Smooth muscle cell of the brain vasculature (primary cell): ENCODE results near the gene HDAC10.

Source experiments
- DNase-seq: peaks from one replicate; pipeline ENCODE4 v3.0.0-alpha.2; 2012; ENCODE audit warnings: low read depth, low spot score

HDAC10 gene

DNA sequence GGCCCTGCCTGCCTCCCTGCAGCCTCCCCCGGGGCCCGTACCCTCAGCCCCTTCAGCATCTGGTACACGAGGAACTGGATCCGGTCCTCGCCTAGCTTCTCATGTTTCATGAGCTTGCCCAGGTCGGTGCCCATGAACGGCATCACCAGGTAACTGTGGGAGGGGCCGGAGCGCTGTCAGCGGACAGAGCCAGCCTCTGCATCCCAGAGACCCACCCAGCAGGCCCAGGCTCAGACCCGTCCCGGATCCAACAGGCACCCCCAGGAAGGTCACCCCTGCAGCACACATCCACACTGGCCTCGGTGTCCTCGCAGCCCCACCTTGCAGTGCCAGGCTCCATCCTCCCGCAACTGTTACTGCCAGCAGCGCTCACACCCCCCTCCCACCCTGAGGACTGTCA is 6.0 kb upstream of the HDAC10 start:
- DNase-seq = no peak

DNA sequence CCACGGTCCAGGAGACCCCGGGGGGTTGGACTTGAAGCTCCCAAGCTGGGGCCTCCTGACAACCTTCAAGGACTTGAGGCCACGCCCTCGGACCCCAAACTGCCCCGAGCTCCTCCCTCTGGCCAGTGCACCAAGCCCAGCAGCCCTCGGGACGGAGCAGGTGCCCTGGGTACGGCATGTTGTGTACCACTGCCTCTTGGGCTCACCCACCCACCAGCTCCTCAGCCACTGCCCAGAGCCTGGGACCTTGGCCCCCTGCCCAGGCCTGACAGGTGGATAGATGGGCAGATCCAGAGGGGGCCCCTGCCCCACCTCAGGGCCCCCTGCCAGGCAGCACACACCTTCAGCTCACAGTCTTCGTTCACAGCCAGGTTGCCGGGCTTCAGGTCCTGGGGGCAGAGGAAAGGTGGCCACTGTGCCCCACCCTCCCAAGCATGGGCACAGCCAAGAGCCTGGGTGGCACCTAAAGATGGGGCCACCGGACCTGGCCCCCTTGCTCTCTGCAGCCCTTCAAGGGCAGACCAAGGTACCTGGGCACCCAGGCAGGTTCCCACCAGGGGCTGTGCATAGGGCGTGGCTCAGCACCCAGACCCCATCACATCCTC is 5.3 kb upstream of the HDAC10 start:
- no peak for DNase-seq

DNA sequence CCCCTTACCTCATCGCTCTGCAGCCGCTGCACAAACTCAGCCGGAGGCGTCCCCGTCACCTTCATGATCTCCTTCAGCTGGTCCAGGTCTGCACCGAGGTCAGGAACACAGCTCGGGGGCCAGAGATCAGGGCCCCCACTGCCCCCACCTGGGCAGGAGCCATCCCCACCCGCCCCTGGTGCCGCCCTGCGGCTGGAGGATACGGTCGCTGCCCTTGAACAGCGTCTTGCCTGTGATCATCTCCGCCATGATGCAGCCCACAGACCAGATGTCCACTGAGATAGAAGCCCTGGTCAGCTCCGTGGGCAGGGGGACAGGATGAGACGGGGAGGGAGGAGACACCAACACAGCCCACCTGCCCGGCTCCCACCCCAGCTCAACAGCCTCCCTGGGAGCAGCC is 4.5 kb upstream of the HDAC10 start:
- DNase-seq = no peak

- DNase-seq = no peak
These were observed 4.0 kb upstream of the HDAC10 start for GRCh38 chr22:50255099-50255498.

DNA sequence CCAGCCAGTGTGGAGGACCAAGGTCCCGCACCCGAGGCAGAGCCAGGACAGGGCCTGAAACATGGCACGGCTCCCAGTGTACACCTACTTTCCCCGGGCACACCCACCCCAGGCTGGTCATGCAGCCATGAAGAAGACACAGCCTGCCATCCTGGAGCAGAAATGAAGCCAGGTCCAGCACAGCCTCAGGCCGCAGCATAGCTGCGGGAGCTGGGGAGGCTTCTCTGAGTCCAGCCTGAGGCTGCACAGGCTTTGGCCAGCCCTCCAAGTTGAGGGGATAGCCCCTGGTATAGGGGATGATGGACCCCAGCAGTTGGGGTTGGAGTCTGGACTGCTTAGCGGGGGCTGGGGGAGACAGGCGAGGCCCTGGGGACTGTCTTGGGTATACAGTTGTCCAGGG is 2.9 kb upstream of the HDAC10 start:
- DNase-seq = no peak

- DNase-seq = no peak
These were observed 2.2 kb upstream of the HDAC10 start for GRCh38 chr22:50253046-50253915.

GRCh38 chr22:50252082-50253045 is 1.3 kb upstream of the HDAC10 start:
- DNase-seq = no peak

DNA sequence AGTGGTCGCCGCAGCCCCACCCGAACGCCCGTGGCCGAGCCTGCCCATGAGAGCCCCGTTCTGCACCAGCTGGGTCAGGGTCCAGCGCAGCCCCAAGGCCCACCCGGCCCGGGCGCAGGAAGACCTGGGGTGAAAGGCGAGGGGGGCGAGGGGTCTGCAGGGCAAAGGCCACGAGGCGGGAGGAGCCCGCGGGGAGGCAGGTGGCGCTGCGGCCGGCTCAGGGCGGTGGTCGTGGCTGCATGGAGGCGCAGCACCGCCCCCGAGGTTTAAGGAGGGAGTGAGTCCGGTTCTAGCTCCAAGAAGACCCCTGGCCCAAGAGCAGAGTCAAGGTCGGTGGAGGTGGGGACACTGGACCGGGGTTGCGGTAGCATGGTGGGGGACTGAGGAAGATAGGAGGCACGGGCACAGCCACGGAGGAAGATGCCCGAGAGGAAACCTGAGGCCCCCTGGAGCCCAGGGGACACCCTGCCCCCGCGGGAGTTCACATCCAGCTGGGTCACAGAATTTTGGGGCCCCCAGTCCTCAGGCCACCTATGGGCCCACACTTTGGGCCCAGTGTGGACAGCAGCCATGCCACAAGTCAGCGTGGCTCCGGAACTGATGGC is 514 bp upstream of the HDAC10 start:
- no peak for DNase-seq

GRCh38 chr22:50250249-50250554 is 863 bp downstream of the HDAC10 start:
- DNase-seq = no peak

- DNase-seq = no peak
These were observed 1.5 kb downstream of the HDAC10 start for GRCh38 chr22:50249341-50250248.

DNA sequence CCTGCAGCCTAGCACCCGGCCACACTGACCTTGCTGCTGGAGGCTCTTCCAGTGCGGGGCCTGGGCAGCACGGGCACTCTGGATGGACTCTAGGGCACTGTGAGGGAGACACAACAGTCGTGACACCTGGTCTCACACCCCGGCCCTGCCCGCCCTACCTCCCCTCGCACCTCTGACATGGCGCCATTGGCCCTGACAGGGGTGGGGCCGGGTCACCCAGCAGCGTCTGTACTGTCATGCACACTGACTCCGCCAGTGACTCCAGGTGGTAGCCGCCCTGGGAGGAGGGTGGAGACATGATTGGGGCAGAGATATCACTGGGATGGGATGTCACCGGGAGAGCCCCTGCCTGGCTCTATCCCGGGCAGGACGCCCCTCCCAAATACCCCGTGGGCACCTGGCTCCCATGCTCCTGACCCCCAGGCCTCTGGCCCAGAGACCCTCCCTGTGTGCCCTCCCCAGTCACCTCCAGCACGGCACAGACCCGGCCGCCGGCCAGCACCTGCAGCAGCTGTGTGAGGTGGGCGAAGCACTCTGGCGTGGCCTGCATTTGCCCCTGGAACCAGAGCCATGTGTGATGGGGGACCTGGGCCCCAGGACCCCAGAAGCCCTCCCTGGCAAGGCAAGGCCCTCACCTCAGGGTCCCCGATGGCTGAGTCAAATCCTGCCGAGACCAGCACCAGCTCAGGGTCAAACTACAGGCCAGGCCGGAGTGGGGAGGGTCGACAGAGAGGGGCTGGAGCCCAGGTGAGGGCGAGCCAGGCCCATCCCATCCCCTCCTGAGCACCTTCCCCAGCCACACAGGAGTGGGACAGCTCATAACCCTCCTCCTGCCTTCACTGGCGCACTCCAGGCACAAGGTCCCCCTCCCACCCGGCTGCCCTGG is 2.6 kb downstream of the HDAC10 start:
- DNase-seq = no peak

DNA sequence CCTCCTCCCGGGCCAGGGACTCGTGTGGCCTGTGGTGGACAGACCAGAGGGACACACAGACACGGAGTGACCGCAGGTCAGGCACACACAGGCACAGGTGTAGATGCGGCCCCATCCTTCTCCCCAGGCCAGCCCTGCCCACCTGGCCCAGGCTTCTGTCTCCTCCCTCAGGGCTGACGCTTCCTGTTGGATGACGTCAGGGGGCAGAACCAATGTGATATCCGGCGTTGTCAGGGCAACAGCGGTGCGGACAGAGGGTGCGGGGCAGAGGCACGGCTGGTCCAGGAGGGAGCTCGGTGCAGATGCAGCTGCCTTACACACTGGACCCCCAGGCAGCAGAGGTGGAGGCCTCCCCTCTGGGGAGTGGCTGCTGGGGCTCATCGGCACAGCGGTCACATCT is 3.3 kb downstream of the HDAC10 start:
- DNase-seq = no peak

DNA sequence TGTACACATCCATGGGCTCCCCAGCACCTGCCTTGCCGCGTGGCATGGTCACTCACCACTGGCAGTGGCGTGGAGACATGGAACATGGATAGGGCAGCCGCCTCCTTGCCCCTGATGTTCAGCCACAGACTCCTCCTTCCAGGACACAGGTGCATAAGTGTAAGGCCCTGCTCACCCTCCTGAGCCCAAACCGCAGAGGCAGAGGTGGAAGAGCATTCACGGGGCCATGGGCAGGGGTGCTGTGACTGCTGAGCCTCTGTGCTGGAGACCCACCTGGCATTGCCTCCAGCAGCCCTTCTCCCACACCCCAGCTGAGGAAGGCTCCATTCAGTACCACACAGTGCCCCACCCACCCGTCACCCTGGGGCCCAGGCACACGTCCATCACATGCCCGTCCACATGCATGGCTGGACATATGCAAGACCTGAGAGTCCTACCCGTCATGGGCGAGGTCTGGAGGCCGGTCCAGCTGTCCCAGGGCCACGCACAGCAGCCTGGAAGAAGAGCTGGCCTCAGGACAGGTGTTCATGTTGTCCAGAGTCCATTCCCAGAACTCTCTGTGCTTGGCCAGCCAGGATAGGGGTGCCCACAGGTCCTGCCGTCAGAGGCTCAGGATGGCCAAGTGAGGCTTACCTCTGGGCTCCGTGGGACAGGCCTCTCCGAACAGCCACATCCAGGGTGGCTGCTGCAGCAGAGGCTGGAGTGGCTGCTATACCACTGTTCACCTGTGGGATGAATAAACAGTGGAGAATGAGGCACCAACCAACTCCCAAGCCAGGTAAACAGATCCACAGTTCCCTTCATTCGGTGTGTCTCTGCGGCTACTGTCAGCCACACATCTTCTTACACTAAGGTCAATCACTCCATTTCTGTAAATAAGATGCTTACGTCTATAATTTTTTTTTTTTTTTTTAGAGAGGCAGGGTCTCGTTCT is 4.6 kb downstream of the HDAC10 start:
- no peak for DNase-seq

GRCh38 chr22:50245214-50246072 is 5.6 kb downstream of the HDAC10 start:
- no peak for DNase-seq

DNA sequence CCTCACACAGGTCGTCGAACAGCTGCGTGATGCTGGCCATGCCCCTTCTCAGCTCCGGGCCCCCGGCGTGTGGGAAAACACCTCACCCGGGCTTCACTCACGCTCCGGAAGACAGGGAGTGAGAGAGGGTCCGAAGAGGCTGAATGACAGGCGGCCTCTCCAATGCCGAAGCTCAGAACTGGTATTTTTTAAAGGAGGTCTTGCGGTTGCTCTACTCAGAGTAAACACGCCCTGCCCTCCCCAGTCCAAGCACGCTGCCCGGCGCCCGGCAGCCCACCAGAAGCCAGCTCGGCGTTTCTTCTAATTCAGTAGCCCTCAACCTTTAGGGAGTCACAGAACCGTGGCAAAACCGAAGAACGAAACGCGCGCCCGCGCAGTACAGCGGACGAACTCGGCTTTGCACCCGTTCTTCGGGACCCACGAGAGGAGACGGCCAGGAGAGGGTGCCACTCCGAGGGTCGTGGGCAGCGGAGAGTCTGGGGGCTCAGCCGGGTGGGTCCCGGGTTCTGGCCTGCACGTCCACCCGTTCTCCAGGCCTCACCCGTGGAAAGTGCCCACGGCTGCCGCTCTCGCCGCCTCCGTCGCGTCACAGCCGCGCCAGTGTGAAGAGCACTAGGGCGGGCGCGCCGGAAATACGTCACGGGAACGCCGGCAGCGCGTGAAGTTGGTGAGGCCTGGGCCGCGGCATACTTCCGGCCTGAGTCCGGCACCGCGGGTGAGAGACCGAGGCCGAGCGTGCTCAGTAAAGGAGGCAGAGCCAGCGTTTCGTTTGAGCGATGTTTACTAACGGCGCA is 6.4 kb downstream of the HDAC10 start, which contains the start of gene TUBGCP6:
Gene TUBGCP6 (minus strand): TSS at position 604 of the 794 bp plus-strand sequence. CDS start 564 bp downstream, at position 40.
- DNase-seq = peak; percentile 74

- no peak for DNase-seq
These were observed 7.2 kb downstream of the HDAC10 start for GRCh38 chr22:50243685-50244419.
